Measurements from ENCODE around the gene ISX.

DNA sequence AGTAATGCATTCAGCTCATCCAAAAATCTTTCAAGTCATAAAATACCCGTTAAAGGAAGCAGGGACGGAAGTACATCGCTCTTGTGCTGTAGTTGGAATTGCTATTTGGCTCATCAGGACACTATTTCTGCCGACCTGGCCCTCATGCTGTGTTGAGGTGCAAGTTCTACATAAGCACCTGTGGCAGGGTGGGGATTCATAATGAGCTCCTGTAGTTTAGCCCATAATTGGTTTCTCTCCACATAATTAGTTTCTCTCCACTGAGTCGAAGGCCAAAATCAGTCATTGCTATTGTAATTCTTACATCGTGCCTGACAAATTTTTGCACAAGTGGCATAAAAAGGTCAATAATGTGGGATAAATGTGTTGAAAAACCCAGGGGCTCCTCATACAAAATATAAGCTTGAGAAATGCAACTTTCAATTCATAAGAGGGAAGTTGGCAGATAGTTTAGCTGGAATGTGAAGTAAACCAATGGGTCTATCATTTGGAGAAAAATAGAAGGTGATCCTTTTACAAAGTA, 14.9 kb upstream of the ISX start:
- TF ChIP-seq POLR2AphosphoS5 (IDR thresholded peaks at IDR 0.05) = no peak
- TF ChIP-seq, protein P1, sequence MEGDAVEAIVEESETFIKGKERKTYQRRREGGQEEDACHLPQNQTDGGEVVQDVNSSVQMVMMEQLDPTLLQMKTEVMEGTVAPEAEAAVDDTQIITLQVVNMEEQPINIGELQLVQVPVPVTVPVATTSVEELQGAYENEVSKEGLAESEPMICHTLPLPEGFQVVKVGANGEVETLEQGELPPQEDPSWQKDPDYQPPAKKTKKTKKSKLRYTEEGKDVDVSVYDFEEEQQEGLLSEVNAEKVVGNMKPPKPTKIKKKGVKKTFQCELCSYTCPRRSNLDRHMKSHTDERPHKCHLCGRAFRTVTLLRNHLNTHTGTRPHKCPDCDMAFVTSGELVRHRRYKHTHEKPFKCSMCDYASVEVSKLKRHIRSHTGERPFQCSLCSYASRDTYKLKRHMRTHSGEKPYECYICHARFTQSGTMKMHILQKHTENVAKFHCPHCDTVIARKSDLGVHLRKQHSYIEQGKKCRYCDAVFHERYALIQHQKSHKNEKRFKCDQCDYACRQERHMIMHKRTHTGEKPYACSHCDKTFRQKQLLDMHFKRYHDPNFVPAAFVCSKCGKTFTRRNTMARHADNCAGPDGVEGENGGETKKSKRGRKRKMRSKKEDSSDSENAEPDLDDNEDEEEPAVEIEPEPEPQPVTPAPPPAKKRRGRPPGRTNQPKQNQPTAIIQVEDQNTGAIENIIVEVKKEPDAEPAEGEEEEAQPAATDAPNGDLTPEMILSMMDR (IDR thresholded peaks at IDR 0.05 in 8 of 11, conservative IDR thresholded peaks at IDR 0.05 in 3 of 11) = no peak
